ENCODE data around the gene KCNA1.

KCNA1 gene

DNA sequence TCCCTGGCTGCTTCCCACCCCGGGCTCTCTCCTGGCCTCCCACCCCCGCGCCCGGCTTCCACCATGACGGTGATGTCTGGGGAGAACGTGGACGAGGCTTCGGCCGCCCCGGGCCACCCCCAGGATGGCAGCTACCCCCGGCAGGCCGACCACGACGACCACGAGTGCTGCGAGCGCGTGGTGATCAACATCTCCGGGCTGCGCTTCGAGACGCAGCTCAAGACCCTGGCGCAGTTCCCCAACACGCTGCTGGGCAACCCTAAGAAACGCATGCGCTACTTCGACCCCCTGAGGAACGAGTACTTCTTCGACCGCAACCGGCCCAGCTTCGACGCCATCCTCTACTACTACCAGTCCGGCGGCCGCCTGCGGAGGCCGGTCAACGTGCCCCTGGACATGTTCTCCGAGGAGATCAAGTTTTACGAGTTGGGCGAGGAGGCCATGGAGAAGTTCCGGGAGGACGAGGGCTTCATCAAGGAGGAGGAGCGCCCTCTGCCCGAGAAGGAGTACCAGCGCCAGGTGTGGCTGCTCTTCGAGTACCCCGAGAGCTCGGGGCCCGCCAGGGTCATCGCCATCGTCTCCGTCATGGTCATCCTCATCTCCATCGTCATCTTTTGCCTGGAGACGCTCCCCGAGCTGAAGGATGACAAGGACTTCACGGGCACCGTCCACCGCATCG is 1.8 kb downstream of the KCNA1 start:
- TF ChIP-seq ZFX (IDR thresholded peaks at IDR 0.05; ENCODE audit: borderline replicate concordance) = no peak
- TF ChIP-seq, protein P1, sequence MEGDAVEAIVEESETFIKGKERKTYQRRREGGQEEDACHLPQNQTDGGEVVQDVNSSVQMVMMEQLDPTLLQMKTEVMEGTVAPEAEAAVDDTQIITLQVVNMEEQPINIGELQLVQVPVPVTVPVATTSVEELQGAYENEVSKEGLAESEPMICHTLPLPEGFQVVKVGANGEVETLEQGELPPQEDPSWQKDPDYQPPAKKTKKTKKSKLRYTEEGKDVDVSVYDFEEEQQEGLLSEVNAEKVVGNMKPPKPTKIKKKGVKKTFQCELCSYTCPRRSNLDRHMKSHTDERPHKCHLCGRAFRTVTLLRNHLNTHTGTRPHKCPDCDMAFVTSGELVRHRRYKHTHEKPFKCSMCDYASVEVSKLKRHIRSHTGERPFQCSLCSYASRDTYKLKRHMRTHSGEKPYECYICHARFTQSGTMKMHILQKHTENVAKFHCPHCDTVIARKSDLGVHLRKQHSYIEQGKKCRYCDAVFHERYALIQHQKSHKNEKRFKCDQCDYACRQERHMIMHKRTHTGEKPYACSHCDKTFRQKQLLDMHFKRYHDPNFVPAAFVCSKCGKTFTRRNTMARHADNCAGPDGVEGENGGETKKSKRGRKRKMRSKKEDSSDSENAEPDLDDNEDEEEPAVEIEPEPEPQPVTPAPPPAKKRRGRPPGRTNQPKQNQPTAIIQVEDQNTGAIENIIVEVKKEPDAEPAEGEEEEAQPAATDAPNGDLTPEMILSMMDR (IDR thresholded peaks at IDR 0.05) = no peak

DNA sequence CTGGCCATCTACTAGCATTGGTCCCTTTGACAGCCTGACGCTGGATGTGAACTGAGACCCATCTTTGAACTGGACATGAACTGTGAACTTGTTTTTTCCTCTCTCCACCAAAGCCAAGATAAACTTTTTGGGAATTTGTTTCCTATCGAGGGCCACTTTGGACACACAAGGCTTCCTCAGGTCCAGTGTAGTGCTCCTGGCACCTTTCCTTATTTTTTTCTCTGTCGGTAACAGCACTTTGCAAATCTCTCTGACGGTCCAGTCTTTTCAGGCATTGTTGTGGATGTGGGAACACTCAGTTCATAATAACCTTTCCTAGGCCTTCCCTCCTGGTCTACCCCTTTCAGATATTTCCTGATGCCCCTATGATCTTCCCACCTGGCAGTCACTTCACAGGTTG is 5.0 kb downstream of the KCNA1 start:
- no peak overlapping the region for H3K27ac ChIP-seq
- no peak for TF ChIP-seq ZFX (IDR thresholded peaks at IDR 0.05; ENCODE audit: borderline replicate concordance)
- TF ChIP-seq, protein P1 (IDR thresholded peaks at IDR 0.05) = no peak

More for the DNA sequence above, 1.8 kb downstream of the KCNA1 start:
- H3K27ac ChIP-seq = no peak overlapping the region

DNA sequence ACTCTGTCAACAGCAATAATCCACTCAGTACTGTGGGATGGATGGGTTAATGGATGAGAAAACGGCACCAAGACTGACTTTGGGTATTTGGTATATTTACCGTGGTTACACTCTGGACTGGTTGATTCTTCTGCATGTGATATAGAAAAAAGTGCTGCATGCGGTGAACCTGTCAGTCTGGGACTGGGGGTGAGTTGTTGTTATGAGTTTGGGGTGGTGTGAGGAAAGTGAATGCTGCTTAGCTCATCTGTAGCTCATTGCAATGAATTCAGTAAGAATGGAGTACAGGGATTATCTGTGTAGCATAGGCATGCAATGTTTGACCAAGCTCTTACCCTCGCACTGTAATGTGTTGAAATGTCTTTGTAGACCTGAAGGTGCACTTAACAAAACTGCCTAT is 6.0 kb downstream of the KCNA1 start:
- TF ChIP-seq ZFX (IDR thresholded peaks at IDR 0.05; ENCODE audit: borderline replicate concordance) = no peak
- TF ChIP-seq, protein P1 (IDR thresholded peaks at IDR 0.05) = no peak
- H3K27ac ChIP-seq = no peak overlapping the region

DNA sequence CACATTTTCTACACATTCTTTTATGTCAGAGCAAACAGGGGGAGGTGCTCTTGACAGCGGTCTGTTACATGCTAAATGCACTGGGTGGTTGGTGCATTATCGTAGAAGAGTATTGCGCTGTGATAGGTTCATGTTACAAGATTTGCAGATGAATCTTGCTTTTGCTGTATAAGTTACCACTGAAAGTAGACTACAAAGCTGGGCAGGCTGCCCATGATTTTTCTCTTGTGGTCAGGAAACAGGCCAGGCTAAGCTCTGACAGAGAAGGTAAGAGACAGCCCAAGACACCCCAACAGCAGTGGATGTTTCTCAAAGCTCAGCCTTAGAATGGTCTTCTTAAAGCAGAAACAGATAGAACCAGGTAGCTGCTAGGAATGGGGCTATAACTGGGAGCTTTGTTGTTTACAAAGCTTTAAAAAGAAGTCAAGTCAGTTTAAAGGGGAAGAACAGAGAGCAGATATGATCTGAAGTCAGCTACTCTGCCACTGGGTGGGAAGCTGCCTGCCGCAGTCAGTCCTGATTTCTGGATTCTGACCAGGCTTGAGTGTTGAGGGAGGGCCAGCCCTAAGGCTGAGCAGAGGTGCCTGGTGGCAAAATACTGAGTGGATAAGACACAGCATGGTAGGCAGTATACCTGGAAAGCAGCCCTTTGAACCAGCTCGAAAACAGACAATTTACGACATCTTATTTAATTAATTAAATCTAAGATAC is 9.4 kb downstream of the KCNA1 start:
- no peak for TF ChIP-seq ZFX (IDR thresholded peaks at IDR 0.05; ENCODE audit: borderline replicate concordance)
- TF ChIP-seq, protein P1 (IDR thresholded peaks at IDR 0.05) = no peak
- H3K27ac ChIP-seq = no peak overlapping the region

DNA sequence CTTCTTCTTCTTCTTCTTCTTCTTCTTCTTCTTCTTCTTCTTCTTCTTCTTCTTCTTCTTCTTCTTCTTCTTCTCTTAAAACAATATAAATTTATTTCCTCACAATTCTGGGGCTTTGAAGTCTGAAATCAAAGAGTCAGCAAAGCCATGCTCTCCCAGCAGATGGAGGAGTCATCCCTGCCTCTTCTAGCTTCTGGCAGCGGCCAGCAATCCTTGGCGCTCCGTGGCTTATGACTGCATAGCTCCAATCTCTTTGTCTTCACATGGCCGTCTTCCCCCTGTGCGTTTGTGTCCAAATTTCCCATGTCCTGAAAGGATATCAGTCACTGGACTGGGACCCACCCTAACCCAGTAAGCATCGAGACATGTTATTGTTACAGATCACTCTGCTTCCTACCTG is 22.9 kb downstream of the KCNA1 start:
- TF ChIP-seq ZFX (IDR thresholded peaks at IDR 0.05; ENCODE audit: borderline replicate concordance) = no peak
- TF ChIP-seq, protein P1 (IDR thresholded peaks at IDR 0.05) = no peak
- no peak overlapping the region for H3K27ac ChIP-seq

DNA sequence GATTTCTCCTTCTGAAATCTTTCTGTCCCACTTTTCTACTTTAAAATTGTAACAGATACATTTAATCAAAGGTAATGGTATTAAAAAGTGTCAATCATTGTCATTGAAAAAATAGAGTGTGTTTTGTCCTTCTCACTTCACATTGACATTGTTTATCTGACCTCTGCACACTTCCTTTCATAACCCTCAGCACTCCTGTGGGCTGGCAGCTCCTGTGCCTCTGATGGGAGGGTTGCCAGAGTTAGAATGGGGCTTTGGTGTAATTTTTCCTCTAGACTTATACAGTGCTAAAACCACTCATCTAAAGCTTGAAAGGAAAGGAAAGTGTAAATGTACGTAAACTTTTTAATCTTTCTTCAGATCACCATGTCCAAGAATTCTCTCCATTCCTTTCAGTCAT is 23.7 kb downstream of the KCNA1 start:
- TF ChIP-seq ZFX (IDR thresholded peaks at IDR 0.05; ENCODE audit: borderline replicate concordance) = no peak
- TF ChIP-seq, protein P1 (IDR thresholded peaks at IDR 0.05) = no peak
- H3K27ac ChIP-seq = no peak overlapping the region

DNA sequence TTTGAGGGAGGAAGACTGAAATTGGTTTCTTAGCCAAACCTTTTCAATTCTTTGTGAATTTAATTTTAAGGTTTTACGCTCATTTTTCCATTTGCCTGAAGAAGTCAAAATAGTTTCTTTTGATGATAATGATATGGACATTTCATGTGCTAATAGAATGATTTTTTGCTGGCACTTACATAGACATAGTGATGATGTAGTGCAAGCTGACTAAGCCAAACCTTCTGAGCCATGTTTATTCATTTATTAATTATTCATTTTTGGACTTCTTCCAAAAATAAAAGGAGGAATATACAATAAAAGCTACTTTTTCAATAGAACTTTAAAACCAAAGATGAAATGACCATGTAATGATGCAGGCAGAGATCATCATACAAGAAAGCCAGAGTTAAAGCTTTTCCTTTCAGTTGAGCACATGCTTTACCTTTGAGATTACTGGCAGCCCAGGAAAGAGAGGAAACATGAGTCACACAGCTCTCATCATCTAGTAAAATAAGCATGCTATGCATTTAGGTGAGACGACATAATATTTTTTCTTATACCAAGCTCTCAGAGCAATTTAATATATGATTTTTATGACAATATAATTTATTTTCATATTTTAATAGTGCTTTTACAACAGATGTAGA is 24.8 kb downstream of the KCNA1 start:
- no peak overlapping the region for H3K27ac ChIP-seq
- TF ChIP-seq, protein P1 (IDR thresholded peaks at IDR 0.05) = no peak
- TF ChIP-seq ZFX (IDR thresholded peaks at IDR 0.05; ENCODE audit: borderline replicate concordance) = no peak
